Adipocyte (in vitro differentiated cells): Measurements from ENCODE around the gene LYSET.

Source experiments
- DNase-seq: peaks from one replicate; pipeline ENCODE4 v3.0.0-alpha.2; 2015; ENCODE audit warnings: low read depth
- H3K27me3 ChIP-seq: replicated peaks from 2 replicates; pipeline ENCODE4 v1.7.0; 2013; ENCODE audit warnings: mild to moderate bottlenecking, low read length, moderate library complexity; ENCODE audit not compliant: control insufficient read depth, insufficient read depth
- H3K36me3 ChIP-seq: 2 replicates; pipeline ENCODE4 v1.7.0; 2013; ENCODE audit warnings: low read length, mild to moderate bottlenecking, moderate library complexity; ENCODE audit not compliant: control insufficient read depth, insufficient read depth, severe bottlenecking
- H3K4me1 ChIP-seq: 2 replicates; pipeline ENCODE4 v1.7.0; 2013; ENCODE audit warnings: mild to moderate bottlenecking, low read length, moderate library complexity; ENCODE audit not compliant: control insufficient read depth, insufficient read depth
- H3K4me3 ChIP-seq: 2 replicates; pipeline ENCODE4 v1.7.0; 2013; ENCODE audit warnings: mild to moderate bottlenecking, low read length, moderate library complexity
- H3K9ac ChIP-seq: 2 replicates; pipeline ENCODE4 v1.7.0; 2013; ENCODE audit warnings: mild to moderate bottlenecking, low read length, moderate library complexity
- H3K9me3 ChIP-seq: 2 replicates; pipeline ENCODE4 v1.7.0; 2013; ENCODE audit warnings: mild to moderate bottlenecking, low read length, moderate library complexity; ENCODE audit not compliant: control insufficient read depth

Gene LYSET

DNA sequence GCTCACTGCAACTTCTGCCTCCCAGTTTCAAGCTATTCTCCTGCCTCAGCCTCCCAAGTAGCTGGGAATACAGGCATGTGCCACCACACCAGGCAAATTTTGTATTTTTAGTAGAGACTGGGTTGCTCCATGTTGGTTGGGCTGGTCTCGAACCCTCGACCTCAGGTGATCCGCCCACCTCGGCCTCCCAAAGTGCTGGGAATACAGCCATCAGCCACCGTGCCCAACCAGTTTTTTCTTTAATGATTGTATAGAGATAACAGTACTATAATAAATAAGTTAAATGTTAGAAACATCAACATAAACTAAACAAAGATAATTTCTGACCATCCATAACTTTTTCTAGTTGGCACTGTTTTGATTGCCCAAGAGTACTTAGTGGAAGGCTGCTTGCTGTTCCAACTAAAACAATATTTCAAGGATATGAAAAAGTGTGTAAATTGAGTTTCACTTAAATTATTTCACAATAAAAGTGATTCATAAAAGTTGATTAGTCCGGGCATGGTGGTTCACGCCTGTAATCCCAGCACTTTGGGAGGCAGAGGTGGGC, 16.1 kb downstream of the LYSET start:
- Histone ChIP-seq H3K4me1 (peaks cover 6% of the 10 kb centered on the region), H3K27me3 (no peaks in the 10 kb centered on the region), H3K36me3 (no peaks in the 10 kb centered on the region), H3K4me3 (no peak overlapping the region), H3K9ac (no peak overlapping the region), H3K9me3 (no peaks in the 10 kb centered on the region)
- DNase-seq = no peak

- peaks cover 4% of the 10 kb centered on the region for H3K36me3 ChIP-seq
- H3K4me1 ChIP-seq = peaks cover 15% of the 10 kb centered on the region
- DNase-seq = peak; percentile 99
- H3K9ac ChIP-seq = peak within 1 kb of the TSS; percentile 93
- H3K4me3 ChIP-seq = peak within 1 kb of the TSS; percentile 98
- H3K27me3 ChIP-seq = no peaks in the 10 kb centered on the region
- H3K9me3 ChIP-seq = no peaks in the 10 kb centered on the region
These were observed 21.8 kb downstream of the LYSET start, which contains the start of the genes GON7 and UBR7 for GRCh38 chr14:93206793-93207467. GON7 (minus strand) TSS chr14:93207065; CDS start chr14:93207037, 28 bp downstream. UBR7 (plus strand) TSS chr14:93207256; CDS start chr14:93207292, 36 bp downstream.

DNA sequence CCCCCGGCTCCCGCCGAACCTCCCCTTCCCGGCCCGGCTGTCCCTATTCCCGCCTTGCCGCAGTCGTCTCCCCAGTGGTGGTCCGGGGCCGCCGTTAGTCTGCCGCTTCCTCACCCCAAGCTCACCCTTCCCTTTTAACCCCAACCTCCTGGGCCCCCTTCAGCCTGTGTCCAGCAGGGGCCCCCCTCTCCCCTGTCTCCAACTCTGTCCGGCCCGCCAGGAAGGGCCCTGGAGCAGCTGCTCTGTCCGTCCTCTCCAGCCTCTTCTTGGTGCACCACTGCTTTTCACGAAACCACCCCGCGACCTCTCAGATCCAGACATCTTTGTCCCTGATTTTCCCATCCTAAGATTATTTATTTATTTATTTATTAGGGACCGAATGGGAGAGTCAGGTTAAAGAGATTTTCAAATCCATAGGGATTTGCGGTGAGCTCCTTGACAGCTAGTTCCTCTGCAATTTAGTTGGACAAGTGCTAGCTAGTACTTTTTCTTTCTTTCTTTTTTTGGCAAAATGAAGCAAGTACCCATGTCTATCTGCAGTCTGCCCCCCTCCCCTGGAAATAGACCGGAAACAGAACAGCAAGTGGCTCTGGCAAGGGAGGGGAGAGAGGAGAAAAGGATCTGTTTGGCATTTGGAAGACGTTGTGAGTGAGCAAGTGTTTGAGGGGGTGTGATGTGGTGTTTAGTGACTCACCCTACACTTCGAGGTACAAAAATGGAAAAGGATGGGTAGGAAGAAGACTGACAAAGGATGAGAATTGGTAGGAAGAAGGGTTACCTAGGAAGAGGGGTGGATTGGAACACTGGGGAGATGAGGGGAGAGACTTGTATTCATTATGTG, 22.6 kb downstream of the LYSET start:
- H3K9ac ChIP-seq = peak overlapping the region; percentile 93
- no peaks in the 10 kb centered on the region for H3K9me3 ChIP-seq
- no peaks in the 10 kb centered on the region for H3K27me3 ChIP-seq
- peaks cover 12% of the 10 kb centered on the region for H3K36me3 ChIP-seq
- H3K4me1 ChIP-seq = peaks cover 15% of the 10 kb centered on the region
- H3K4me3 ChIP-seq = peak overlapping the region; percentile 98
- DNase-seq = peak; percentile 76

DNA sequence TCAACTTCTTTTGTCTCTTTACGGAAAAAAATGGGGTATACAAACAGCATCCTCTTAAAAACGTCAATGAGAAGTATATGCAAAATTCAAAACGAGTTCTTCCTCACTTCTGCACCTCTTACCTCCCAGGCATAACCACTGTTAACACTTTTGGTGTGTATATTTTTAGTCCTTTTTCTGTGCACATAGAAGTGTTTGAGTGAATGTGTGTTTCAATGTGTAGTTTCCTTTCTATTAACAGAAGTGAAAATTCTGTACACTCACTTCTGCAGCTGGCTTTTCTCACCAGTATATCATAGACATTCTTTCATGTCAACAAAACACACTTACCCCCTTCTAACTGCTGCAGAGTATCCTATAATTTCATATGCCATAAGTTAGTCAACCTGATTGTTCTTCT, 27.3 kb downstream of the LYSET start:
- DNase-seq = no peak
- Histone ChIP-seq H3K27me3 (no peaks in the 10 kb centered on the region), H3K9ac (no peak overlapping the region), H3K9me3 (no peaks in the 10 kb centered on the region), H3K4me1 (peaks cover 9% of the 10 kb centered on the region), H3K4me3 (no peak overlapping the region), H3K36me3 (peaks cover 48% of the 10 kb centered on the region)

DNA sequence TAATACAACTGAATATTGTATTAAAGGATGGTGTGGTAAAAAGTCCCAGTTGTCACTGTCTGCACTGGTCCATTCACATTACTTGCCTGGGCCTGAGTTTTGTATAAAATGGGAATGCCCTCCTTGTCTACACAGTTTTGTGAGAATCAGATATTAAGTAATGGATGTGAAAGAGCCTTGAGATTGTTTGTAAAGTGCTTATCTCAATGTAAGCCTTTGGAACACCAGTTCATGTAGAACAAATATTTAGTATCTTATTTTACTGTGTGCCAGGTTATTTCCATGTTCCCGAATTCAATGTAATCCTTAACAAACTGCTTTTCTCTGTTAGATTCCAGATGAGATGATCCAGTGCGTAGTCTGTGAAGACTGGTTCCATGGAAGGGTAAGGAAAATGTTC, 29.5 kb downstream of the LYSET start:
- Histone ChIP-seq H3K9ac (no peak overlapping the region), H3K4me3 (no peak overlapping the region), H3K27me3 (no peaks in the 10 kb centered on the region), H3K4me1 (no peaks in the 10 kb centered on the region), H3K9me3 (no peaks in the 10 kb centered on the region), H3K36me3 (peaks cover 54% of the 10 kb centered on the region)
- DNase-seq = no peak

GRCh38 chr14:93219103-93219726, 34.1 kb downstream of the LYSET start:
- H3K36me3 ChIP-seq = peaks cover 56% of the 10 kb centered on the region
- no peaks in the 10 kb centered on the region for H3K9me3 ChIP-seq
- peak; percentile 56 for DNase-seq
- no peaks in the 10 kb centered on the region for H3K27me3 ChIP-seq
- H3K9ac ChIP-seq = no peak overlapping the region
- H3K4me3 ChIP-seq = no peak overlapping the region
- H3K4me1 ChIP-seq = no peaks in the 10 kb centered on the region

DNA sequence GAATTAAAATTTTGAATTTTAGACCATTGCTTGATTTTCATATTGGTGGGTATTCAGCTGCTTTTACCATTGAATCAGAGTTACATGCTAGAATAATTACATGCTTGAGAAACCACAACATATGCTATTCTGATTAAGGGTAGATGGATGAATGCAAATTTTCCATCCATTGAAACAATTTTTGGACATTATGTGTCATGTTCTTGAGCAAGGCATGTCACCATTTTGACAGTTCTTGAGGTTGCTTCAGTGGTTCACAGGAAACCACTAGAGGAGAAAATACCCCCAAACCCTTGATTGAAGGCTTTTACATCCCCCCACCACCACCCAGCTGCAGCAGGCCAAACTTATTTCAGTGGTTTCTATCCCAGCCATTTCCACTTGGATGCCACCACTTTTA, 35.4 kb downstream of the LYSET start:
- H3K4me1 ChIP-seq = no peaks in the 10 kb centered on the region
- H3K9ac ChIP-seq = no peak overlapping the region
- H3K36me3 ChIP-seq = peaks cover 55% of the 10 kb centered on the region
- no peak for DNase-seq
- H3K4me3 ChIP-seq = no peak overlapping the region
- H3K27me3 ChIP-seq = no peaks in the 10 kb centered on the region
- no peaks in the 10 kb centered on the region for H3K9me3 ChIP-seq

DNA sequence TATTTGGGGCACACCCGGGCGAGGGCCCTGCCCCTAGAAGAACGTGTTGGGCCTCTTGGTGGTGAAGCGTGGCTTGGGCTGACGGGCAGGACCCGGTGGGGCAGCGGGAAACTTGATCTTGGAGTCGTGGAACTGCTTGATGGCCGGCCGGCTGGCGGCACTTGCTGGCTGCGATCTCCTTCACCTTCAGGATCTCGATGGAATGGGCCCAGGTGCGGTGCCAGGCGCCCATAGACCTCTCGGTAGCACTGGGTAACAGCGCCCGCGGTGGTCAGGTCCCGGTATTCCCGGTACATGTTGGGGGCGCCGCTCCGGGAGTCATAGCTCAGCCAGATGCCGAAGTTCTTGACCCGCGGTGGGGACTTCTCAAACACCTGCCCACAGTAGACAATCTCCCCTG, 38.4 kb downstream of the LYSET start:
- DNase-seq = no peak
- Histone ChIP-seq H3K9ac (no peak overlapping the region), H3K9me3 (no peaks in the 10 kb centered on the region), H3K4me3 (no peak overlapping the region), H3K27me3 (no peaks in the 10 kb centered on the region), H3K36me3 (peaks cover 51% of the 10 kb centered on the region), H3K4me1 (no peaks in the 10 kb centered on the region)

- H3K9me3 ChIP-seq = no peaks in the 10 kb centered on the region
- no peaks in the 10 kb centered on the region for H3K27me3 ChIP-seq
- H3K9ac ChIP-seq = no peak overlapping the region
- DNase-seq = no peak
- no peak overlapping the region for H3K4me3 ChIP-seq
- H3K4me1 ChIP-seq = peaks cover 3% of the 10 kb centered on the region
- H3K36me3 ChIP-seq = peaks cover 33% of the 10 kb centered on the region
These were observed 43.4 kb downstream of the LYSET start for GRCh38 chr14:93228550-93228949.

GRCh38 chr14:93230539-93230938, 45.4 kb downstream of the LYSET start:
- H3K27me3 ChIP-seq = no peaks in the 10 kb centered on the region
- no peak overlapping the region for H3K9ac ChIP-seq
- H3K4me3 ChIP-seq = no peak overlapping the region
- peaks cover 24% of the 10 kb centered on the region for H3K36me3 ChIP-seq
- DNase-seq = no peak
- H3K9me3 ChIP-seq = no peaks in the 10 kb centered on the region
- H3K4me1 ChIP-seq = peaks cover 3% of the 10 kb centered on the region
